Limb (tissue), 2 donors: ENCODE data around the gene DDX31.

Experiments used
- DNase-seq, 2 donors: peaks; one replicate each; pipeline ENCODE4 v3.0.0-alpha.2; 2016; ENCODE audit errors: extremely low spot score in 2 of 2

DDX31 gene

GRCh38 chr9:132547976-132548730 is 121.6 kb downstream of the DDX31 start:
- peak in 1 of 2 donors; percentile 27 for DNase-seq

GRCh38 chr9:132547436-132547835 is 122.3 kb downstream of the DDX31 start:
- DNase-seq, result peak in 1 of 2 donors; percentile 19

- DNase-seq, result no peak
Measured at GRCh38 chr9:132547052-132547431, 122.7 kb downstream of the DDX31 start.

GRCh38 chr9:132546148-132547051 is 123.4 kb downstream of the DDX31 start:
- peak; percentile 49 to 80 for DNase-seq

GRCh38 chr9:132545578-132545977 is 124.2 kb downstream of the DDX31 start:
- DNase-seq, result no peak

GRCh38 chr9:132543960-132544359 is 125.8 kb downstream of the DDX31 start:
- DNase-seq, result no peak

- DNase-seq, result no peak
Measured at GRCh38 chr9:132543251-132543650, 126.5 kb downstream of the DDX31 start.
